Measurements from ENCODE around the gene ITFG2.
"Not testable (repeated sequence)": the region's sequence is repeated elsewhere in the genome, so short reads cannot be mapped to it uniquely, and the experiment has no call there.

The ITFG2 gene

GRCh38 chr12:2863402-2863801 is 50.9 kb downstream of the ITFG2 start:
- not testable (repeated sequence) for DNase-seq (ENCODE audit: low read depth in 2 of 2)

GRCh38 chr12:2864198-2864597 is 51.7 kb downstream of the ITFG2 start:
- DNase-seq (ENCODE audit: low read depth in 2 of 2), result no peak

GRCh38 chr12:2868986-2869632 is 56.6 kb downstream of the ITFG2 start:
- not testable (repeated sequence) for DNase-seq (ENCODE audit: low read depth in 2 of 2)
